Fibroblast of lung (primary cell): ENCODE results near the gene PEX6. TPM values are rescaled to one million over a fixed set of nuclear protein-coding genes. Genes with fewer than 3 reads are reported as not detected.

ENCODE experiments used
- DNase-seq, 2 donors: peaks; one replicate each; pipeline versions ENCODE4 v3.0.0 to v3.0.0-alpha.2; 2010; ENCODE audit warnings: low read depth in 2 of 2
- H2AFZ ChIP-seq: 2 replicates; pipeline ENCODE4 v1.5.1; 2012; ENCODE audit warnings: low read length, control low read depth, inconsistent platforms
- H3K27ac ChIP-seq: 2 replicates; pipeline ENCODE4 v1.5.1; 2011; ENCODE audit warnings: low read length, control low read depth; ENCODE audit not compliant: insufficient read depth
- H3K27me3 ChIP-seq: 2 replicates; pipeline ENCODE4 v1.5.1; 2011; ENCODE audit warnings: mild to moderate bottlenecking, low read length; ENCODE audit not compliant: control insufficient read depth, insufficient read depth
- H3K36me3 ChIP-seq: 2 replicates; pipeline ENCODE4 v1.5.1; 2011; ENCODE audit warnings: low read length; ENCODE audit not compliant: control insufficient read depth, insufficient read depth
- H3K4me1 ChIP-seq: 2 replicates; pipeline ENCODE4 v1.5.1; 2011; ENCODE audit warnings: low read length; ENCODE audit not compliant: control insufficient read depth, insufficient read depth; ENCODE audit errors: extremely low read depth
- H3K4me2 ChIP-seq: 2 replicates; pipeline ENCODE4 v1.5.1; 2011; ENCODE audit warnings: low read length, control low read depth; ENCODE audit not compliant: insufficient read depth; ENCODE audit errors: extremely low read depth
- H3K4me3 ChIP-seq, 4 experiments: fragments of 200-600 bp in 1 of 4; sonication (generic) in 1 of 4; replicated peaks in 1 of 4; 2 replicates each; pipeline ENCODE4 v1.5.1; 2011 to 2016; ENCODE audit warnings: low read length in 4 of 4, low read depth in 3 of 4, mild to moderate bottlenecking in 3 of 4, control low read depth in 2 of 4, inconsistent platforms in 1 of 4, mixed read lengths in 1 of 4; ENCODE audit not compliant: insufficient read depth in 1 of 4; ENCODE audit errors: control extremely low read depth in 1 of 4
- H3K79me2 ChIP-seq: 2 replicates; pipeline ENCODE4 v1.5.1; 2012; ENCODE audit warnings: mild to moderate bottlenecking, low read length, inconsistent platforms; ENCODE audit not compliant: control insufficient read depth, insufficient read depth
- H3K9ac ChIP-seq: 2 replicates; pipeline ENCODE4 v1.5.1; 2011; ENCODE audit warnings: mild to moderate bottlenecking, low read length, control low read depth; ENCODE audit not compliant: insufficient read depth
- H3K9me3 ChIP-seq: 2 replicates; pipeline ENCODE4 v1.5.1; 2012; ENCODE audit warnings: low read depth, low read length; ENCODE audit not compliant: control insufficient read depth, insufficient read depth
- H4K20me1 ChIP-seq: 2 replicates; pipeline ENCODE4 v1.5.1; 2011; ENCODE audit warnings: low read length; ENCODE audit not compliant: control insufficient read depth, insufficient read depth; ENCODE audit errors: extremely low read depth
- CTCF ChIP-seq, 2 donors: IDR thresholded peaks in 1 of 2; conservative IDR thresholded peaks in 1 of 2; 1 replicate in 1 of 2; 2 replicates in 1 of 2; pipeline ENCODE4 v1.5.1; 2011 to 2012; ENCODE audit warnings: low read length in 2 of 2, control low read depth in 1 of 2, inconsistent platforms in 1 of 2, low read depth in 1 of 2, mild to moderate bottlenecking in 1 of 2
- EZH2 ChIP-seq: IDR thresholded peaks from 2 replicates; pipeline ENCODE4 v1.5.1; 2012; ENCODE audit warnings: low read length, control low read depth, mild to moderate bottlenecking; ENCODE audit errors: missing control alignments
- polyA plus RNA-seq, 2 donors: library from polyadenylated mRNA; depleted of rRNA in 1 of 2; stranded (reverse) in 1 of 2; unstranded in 1 of 2; fragments of >200 nt; gene quantifications; 2 replicates each; pipeline ENCODE4 v1.2.1, GENCODE V29; 2011 to 2012; ENCODE audit warnings: missing spikeins in 1 of 2
- total RNA-seq: library from RNA; depleted of rRNA; stranded (reverse); fragments of >200 nt; gene quantifications from 2 replicates; pipeline ENCODE4 v1.2.1, GENCODE V29; 2014

PEX6 gene
- total and polyA plus RNA-seq, 2 donors (not counting 1 experiment from before 2014, with no cell fraction given): 5.3 to 49.2 TPM

- H3K27ac ChIP-seq: no peak overlapping the region
- H3K36me3 ChIP-seq: no peaks in the 10 kb centered on the region
- no peaks in the 10 kb centered on the region for H3K4me1 ChIP-seq
- no peaks in the 10 kb centered on the region for H3K9me3 ChIP-seq
- no peak overlapping the region for H3K4me3 ChIP-seq
- H2AFZ ChIP-seq: no peak overlapping the region
- H3K4me2 ChIP-seq: no peak overlapping the region
- H3K27me3 ChIP-seq: no peaks in the 10 kb centered on the region
- no peak for TF ChIP-seq EZH2
- TF ChIP-seq CTCF (conservative IDR thresholded peaks at IDR 0.05 in 1 of 2, IDR thresholded peaks at IDR 0.05 in 1 of 2; ENCODE audit: low read depth in 1 of 2, low read length in 2 of 2): no peak
- DNase-seq: no peak
- H3K79me2 ChIP-seq: no peaks in the 10 kb centered on the region
- no peaks in the 10 kb centered on the region for H4K20me1 ChIP-seq
- H3K9ac ChIP-seq: no peak overlapping the region
These were observed 55.3 kb downstream of the PEX6 start for GRCh38 chr6:42923666-42924065.

DNA sequence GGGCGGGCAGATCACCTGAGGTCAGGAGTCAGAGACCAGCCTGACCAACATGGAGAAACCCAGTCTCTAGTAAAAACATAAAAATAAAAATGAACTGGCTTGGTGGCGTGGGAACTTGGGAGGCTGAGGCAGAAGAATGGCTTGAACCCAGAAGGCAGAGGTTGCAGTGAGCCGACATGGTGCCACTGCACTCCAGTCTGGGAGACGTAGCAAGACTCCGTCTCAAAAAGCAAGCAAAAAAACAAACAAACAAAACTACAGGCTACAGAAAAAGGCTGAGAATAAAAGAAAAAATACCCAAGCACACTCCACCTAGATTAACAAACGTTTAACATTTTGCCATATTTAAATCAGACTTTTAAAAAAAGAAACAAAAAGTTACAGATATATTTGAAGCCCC is 57.2 kb downstream of the PEX6 start:
- Histone ChIP-seq H3K9me3 (no peaks in the 10 kb centered on the region), H3K4me2 (no peak overlapping the region), H4K20me1 (no peaks in the 10 kb centered on the region), H3K27ac (no peak overlapping the region), H3K9ac (no peak overlapping the region), H3K36me3 (no peaks in the 10 kb centered on the region), H3K27me3 (no peaks in the 10 kb centered on the region), H3K79me2 (no peaks in the 10 kb centered on the region), H3K4me3 (no peak overlapping the region), H2AFZ (no peak overlapping the region), H3K4me1 (no peaks in the 10 kb centered on the region)
- TF ChIP-seq EZH2 (no peak), CTCF (conservative IDR thresholded peaks at IDR 0.05 in 1 of 2, IDR thresholded peaks at IDR 0.05 in 1 of 2; ENCODE audit: low read depth in 1 of 2, low read length in 2 of 2) (no peak)
- DNase-seq: no peak

DNA sequence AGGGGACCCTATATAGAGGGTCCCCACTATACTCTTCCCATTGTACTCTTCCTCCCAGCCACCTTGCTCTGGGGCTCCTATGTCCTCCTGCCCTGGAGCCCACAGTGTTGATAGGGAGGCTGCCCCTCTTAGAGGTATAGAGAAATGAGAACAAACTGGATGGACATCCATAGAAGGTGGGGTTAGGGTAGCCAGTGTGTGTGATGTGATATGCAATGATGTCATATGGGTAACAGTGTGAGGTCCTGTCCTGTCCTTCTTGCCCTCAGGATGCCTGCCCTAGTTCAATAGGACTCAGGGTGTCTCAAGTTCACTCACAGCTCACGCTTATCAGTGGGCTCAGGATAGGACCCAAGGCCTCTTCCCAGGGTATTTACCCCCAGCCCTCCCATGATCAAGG is 62.7 kb downstream of the PEX6 start:
- no peaks in the 10 kb centered on the region for H3K79me2 ChIP-seq
- H3K4me2 ChIP-seq: no peak overlapping the region
- no peaks in the 10 kb centered on the region for H3K4me1 ChIP-seq
- no peak for TF ChIP-seq CTCF (conservative IDR thresholded peaks at IDR 0.05 in 1 of 2, IDR thresholded peaks at IDR 0.05 in 1 of 2; ENCODE audit: low read depth in 1 of 2, low read length in 2 of 2)
- no peak for TF ChIP-seq EZH2
- H3K9me3 ChIP-seq: no peaks in the 10 kb centered on the region
- H3K36me3 ChIP-seq: no peaks in the 10 kb centered on the region
- DNase-seq: no peak
- no peak overlapping the region for H3K4me3 ChIP-seq
- no peak overlapping the region for H2AFZ ChIP-seq
- no peak overlapping the region for H3K27ac ChIP-seq
- H3K9ac ChIP-seq: no peak overlapping the region
- no peaks in the 10 kb centered on the region for H4K20me1 ChIP-seq
- H3K27me3 ChIP-seq: no peaks in the 10 kb centered on the region
